Effector memory CD8-positive, alpha-beta T cell (primary cell): Measurements from ENCODE around the gene STOX2.

Source experiments
- ATAC-seq: fragments of 150-1000 bp; cut with Tn5 transposase; replicated peaks from 2 replicates; pipeline ENCODE4 v1.10.0; 2021; ENCODE audit warnings: mild to moderate bottlenecking, moderate library complexity
- DNase-seq, 3 experiments: peaks; one replicate each; pipeline ENCODE4 v3.0.0; 2021
- H3K27ac Mint-ChIP-seq, 2 donors: one replicate each; pipeline ENCODE4 v1.8.0; 2022; ENCODE audit warnings: mild to moderate bottlenecking in 2 of 2, mixed read lengths in 2 of 2, moderate library complexity in 2 of 2
- H3K27me3 Mint-ChIP-seq, 2 donors: one replicate each; pipeline ENCODE4 v1.8.0; 2022; ENCODE audit warnings: mixed read lengths in 2 of 2
- H3K36me3 Mint-ChIP-seq: one replicate; pipeline ENCODE4 v1.8.0; 2022; ENCODE audit warnings: mild to moderate bottlenecking, moderate library complexity, mixed read lengths; ENCODE audit not compliant: insufficient read depth
- H3K4me1 Mint-ChIP-seq, 2 donors: one replicate each; pipeline ENCODE4 v1.8.0; 2022; ENCODE audit warnings: low read depth in 2 of 2, mixed read lengths in 2 of 2
- H3K4me3 Mint-ChIP-seq, 2 donors: one replicate each; pipeline ENCODE4 v1.8.0; 2022; ENCODE audit warnings: mild to moderate bottlenecking in 2 of 2, mixed read lengths in 2 of 2, moderate library complexity in 2 of 2
- H3K9me3 Mint-ChIP-seq, 2 donors: one replicate each; pipeline ENCODE4 v1.8.0; 2022; ENCODE audit warnings: mixed read lengths in 2 of 2

STOX2 gene

DNA sequence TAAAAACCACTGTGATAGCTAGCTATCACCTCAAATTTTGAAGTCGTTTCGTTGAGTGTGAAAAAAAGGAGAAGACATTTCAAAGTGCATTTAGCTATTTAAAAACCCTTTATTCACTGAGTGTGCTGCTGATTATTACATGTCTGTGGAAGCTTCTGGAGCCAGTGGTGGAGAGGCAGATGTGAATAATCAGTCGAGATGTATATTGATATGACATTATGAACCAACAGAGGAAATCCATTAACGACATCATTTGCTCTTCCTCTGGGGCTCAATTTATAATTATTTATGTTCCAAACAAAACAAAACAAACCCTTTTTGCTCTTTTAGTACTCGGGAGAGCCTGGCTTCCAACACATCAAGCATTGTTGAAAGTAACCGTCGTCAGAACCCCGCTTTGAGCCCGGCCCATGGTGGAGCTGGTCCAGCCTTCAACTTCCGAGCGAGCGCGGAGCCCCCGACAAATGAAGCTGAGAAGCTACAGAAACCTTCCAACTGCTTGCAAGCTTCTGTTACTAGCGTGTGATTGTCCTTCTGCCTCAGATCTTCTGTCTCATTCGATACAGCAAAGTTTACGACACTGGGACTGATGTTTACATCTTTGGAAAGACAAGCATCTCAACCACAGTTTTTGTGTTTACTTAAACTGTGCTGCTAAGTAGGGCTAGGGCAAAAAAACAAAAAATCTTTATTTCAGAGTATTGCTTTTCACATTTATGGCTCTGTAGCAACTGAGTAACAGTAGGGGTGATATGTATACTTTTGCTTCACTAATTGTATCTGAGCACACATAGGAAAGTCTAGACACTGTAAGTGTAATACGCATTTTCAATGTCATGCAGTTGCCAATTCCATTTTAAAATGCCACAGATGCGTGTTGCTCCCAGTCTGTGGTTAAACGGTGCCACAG is 111.9 kb downstream of the STOX2 start:
- Mint-ChIP-seq H3K4me1 (no peaks in the 10 kb centered on the region), H3K9me3 (no peaks in the 10 kb centered on the region)
- DNase-seq, result no peak

GRCh38 chr4:184019076-184019475 is 114.0 kb downstream of the STOX2 start:
- H3K27ac Mint-ChIP-seq, result no peak overlapping the region
- no peak for DNase-seq
- H3K27me3 Mint-ChIP-seq, result peaks cover 17 to 22% of the 10 kb centered on the region in 2 donors
- ATAC-seq, result no peak
- no peak overlapping the region for H3K4me3 Mint-ChIP-seq
- H3K4me1 Mint-ChIP-seq, result peaks cover 0 to 2% of the 10 kb centered on the region in 2 donors
- no peaks in the 10 kb centered on the region for H3K9me3 Mint-ChIP-seq
- H3K36me3 Mint-ChIP-seq, result no peaks in the 10 kb centered on the region

More for the DNA sequence above, 111.9 kb downstream of the STOX2 start:
- H3K36me3 Mint-ChIP-seq, result no peaks in the 10 kb centered on the region
- H3K27ac Mint-ChIP-seq, result no peak overlapping the region
- H3K4me3 Mint-ChIP-seq, result no peak overlapping the region
- H3K27me3 Mint-ChIP-seq, result peaks cover 6 to 12% of the 10 kb centered on the region in 2 donors
- ATAC-seq, result no peak

GRCh38 chr4:184019667-184020623 is 114.8 kb downstream of the STOX2 start:
- peaks cover 0 to 2% of the 10 kb centered on the region in 2 donors for H3K4me1 Mint-ChIP-seq
- H3K27me3 Mint-ChIP-seq, result peaks cover 20 to 22% of the 10 kb centered on the region in 2 donors
- ATAC-seq (no peak), DNase-seq (no peak)
- H3K27ac Mint-ChIP-seq, result no peak overlapping the region
- no peaks in the 10 kb centered on the region for H3K9me3 Mint-ChIP-seq
- no peaks in the 10 kb centered on the region for H3K36me3 Mint-ChIP-seq
- H3K4me3 Mint-ChIP-seq, result no peak overlapping the region

GRCh38 chr4:184021389-184021788 is 116.3 kb downstream of the STOX2 start:
- ATAC-seq (no peak), DNase-seq (no peak)
- no peak overlapping the region for H3K27ac Mint-ChIP-seq
- H3K27me3 Mint-ChIP-seq, result peaks cover 15 to 20% of the 10 kb centered on the region in 2 donors
- no peaks in the 10 kb centered on the region for H3K9me3 Mint-ChIP-seq
- no peaks in the 10 kb centered on the region for H3K36me3 Mint-ChIP-seq
- no peak overlapping the region for H3K4me3 Mint-ChIP-seq
- H3K4me1 Mint-ChIP-seq, result peaks cover 0 to 2% of the 10 kb centered on the region in 2 donors

GRCh38 chr4:184022679-184023383 is 117.7 kb downstream of the STOX2 start:
- Mint-ChIP-seq H3K27ac (no peak overlapping the region), H3K9me3 (no peaks in the 10 kb centered on the region), H3K27me3 (peaks cover 15 to 18% of the 10 kb centered on the region in 2 donors), H3K4me1 (peaks cover 5 to 6% of the 10 kb centered on the region in 2 donors), H3K4me3 (no peak overlapping the region), H3K36me3 (no peaks in the 10 kb centered on the region)
- DNase-seq, result no peak
- no peak for ATAC-seq

- no peak overlapping the region for H3K4me3 Mint-ChIP-seq
- ATAC-seq (no peak), DNase-seq (no peak)
- H3K36me3 Mint-ChIP-seq, result no peaks in the 10 kb centered on the region
- H3K9me3 Mint-ChIP-seq, result no peaks in the 10 kb centered on the region
- no peak overlapping the region for H3K27ac Mint-ChIP-seq
- H3K27me3 Mint-ChIP-seq, result peaks cover 14 to 25% of the 10 kb centered on the region in 2 donors
- peaks cover 19 to 20% of the 10 kb centered on the region in 2 donors for H3K4me1 Mint-ChIP-seq
Observed at GRCh38 chr4:184024637-184025036, 119.5 kb downstream of the STOX2 start.

- peaks cover 33 to 36% of the 10 kb centered on the region in 2 donors for H3K27me3 Mint-ChIP-seq
- no peaks in the 10 kb centered on the region for H3K36me3 Mint-ChIP-seq
- ATAC-seq (peak; percentile 29), DNase-seq (no peak)
- H3K4me3 Mint-ChIP-seq, result peak overlapping the region; percentile 81 to 84
- peak overlapping the region; percentile 59 to 72 for H3K27ac Mint-ChIP-seq
- peaks cover 17 to 20% of the 10 kb centered on the region in 2 donors for H3K4me1 Mint-ChIP-seq
- no peaks in the 10 kb centered on the region for H3K9me3 Mint-ChIP-seq
Observed at GRCh38 chr4:184028561-184029374, 123.7 kb downstream of the STOX2 start.

DNA sequence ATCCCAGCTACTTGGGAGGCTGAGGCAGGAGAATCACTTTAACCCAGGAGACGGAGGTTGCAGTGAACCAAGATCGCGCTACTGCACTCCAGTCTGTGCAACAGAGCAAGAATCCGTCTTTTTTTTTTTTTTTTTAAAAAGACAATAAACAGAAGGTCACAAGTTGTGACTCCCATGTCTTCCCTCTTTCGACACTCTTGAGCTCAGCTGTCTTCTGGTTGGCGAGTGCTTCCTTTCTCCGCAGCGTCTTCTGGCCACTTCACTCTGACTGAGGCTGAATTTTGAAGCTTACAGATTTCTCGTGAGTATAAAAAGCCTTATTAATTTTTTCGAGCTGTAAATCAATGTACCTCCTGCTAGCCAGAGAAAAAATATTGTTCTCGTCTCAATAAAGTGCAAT is 124.9 kb downstream of the STOX2 start:
- Mint-ChIP-seq H3K9me3 (no peaks in the 10 kb centered on the region), H3K27me3 (peaks cover 40 to 49% of the 10 kb centered on the region in 2 donors), H3K4me3 (no peak overlapping the region), H3K27ac (no peak overlapping the region), H3K36me3 (no peaks in the 10 kb centered on the region), H3K4me1 (peaks cover 17 to 20% of the 10 kb centered on the region in 2 donors)
- ATAC-seq (no peak), DNase-seq (no peak)

DNA sequence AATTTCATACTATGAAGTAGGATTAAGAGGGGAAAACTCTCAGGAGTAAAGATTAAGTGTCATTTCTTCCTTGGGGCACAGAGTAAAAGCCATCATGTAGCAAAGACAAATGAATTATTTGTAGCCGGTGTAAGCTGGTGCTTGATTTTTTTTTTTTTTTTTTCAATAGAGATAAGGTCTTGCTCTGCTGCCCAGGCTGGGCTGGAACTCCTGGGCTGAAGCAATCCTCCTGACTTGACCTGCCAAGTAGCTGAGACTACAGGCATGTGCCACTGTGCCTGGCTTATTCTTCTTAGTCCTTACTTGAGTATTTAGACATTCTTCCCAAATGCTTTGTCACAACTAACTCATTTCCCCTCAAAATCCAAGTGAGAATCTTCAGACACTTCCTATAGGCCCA is 125.7 kb downstream of the STOX2 start:
- DNase-seq (no peak), ATAC-seq (no peak)
- H3K9me3 Mint-ChIP-seq, result no peaks in the 10 kb centered on the region
- no peak overlapping the region for H3K4me3 Mint-ChIP-seq
- H3K27me3 Mint-ChIP-seq, result peaks cover 47 to 56% of the 10 kb centered on the region in 2 donors
- no peak overlapping the region for H3K27ac Mint-ChIP-seq
- H3K36me3 Mint-ChIP-seq, result no peaks in the 10 kb centered on the region
- H3K4me1 Mint-ChIP-seq, result peaks cover 17 to 20% of the 10 kb centered on the region in 2 donors

DNA sequence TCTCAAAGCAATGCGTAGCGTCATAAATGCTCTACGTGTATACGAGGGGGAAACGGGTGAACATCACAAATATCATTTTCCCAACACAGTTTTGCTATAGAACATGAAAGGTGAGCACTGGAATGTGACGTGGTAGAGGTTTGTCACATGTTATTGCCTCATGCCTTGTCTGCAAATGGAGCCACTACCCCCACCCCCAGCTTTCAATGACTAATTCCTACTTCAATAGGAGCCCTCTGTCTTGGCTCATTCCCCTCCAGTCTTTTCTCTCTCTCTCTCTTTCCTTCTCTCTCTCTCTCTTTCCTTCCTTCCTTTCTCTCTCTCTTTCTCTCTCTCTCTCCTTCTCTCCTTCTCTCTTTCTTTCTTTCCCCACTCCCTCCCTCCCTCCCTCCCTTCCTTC is 127.0 kb downstream of the STOX2 start:
- no peak for DNase-seq
- ATAC-seq, result no peak
- H3K27me3 Mint-ChIP-seq, result peaks cover 52 to 57% of the 10 kb centered on the region in 2 donors

GRCh38 chr4:184039963-184040383 is 134.9 kb downstream of the STOX2 start:
- ATAC-seq (no peak), DNase-seq (no peak)
- H3K4me1 Mint-ChIP-seq, result peaks cover 0 to 4% of the 10 kb centered on the region in 2 donors
- no peak overlapping the region for H3K27ac Mint-ChIP-seq
- no peaks in the 10 kb centered on the region for H3K9me3 Mint-ChIP-seq
- H3K27me3 Mint-ChIP-seq, result peaks cover 48 to 52% of the 10 kb centered on the region in 2 donors
- no peaks in the 10 kb centered on the region for H3K36me3 Mint-ChIP-seq
- peak overlapping the region in 1 of 2 donors; percentile 35 for H3K4me3 Mint-ChIP-seq

More for the DNA sequence above, 127.0 kb downstream of the STOX2 start:
- Mint-ChIP-seq H3K9me3 (no peaks in the 10 kb centered on the region), H3K4me1 (peaks cover 17 to 20% of the 10 kb centered on the region in 2 donors), H3K4me3 (no peak overlapping the region), H3K27ac (no peak overlapping the region), H3K36me3 (no peaks in the 10 kb centered on the region)

DNA sequence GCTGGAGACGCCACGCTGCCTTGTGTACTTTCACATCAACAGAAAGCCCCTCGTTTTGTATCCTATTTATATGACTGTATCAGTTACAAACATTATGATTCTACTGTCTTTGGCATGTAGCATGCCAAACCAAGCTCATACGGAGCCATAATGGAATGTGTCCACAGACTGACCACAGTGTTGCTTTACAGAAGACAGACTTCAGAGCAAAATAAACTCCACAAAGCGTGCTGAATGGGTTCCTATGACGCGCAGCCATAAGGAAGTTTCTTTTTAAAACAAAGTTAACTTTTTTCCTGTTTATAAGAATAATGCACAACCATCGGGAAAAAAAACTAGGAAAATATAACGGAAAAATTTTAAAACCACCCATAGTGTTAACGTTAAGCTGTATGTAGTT is 136.0 kb downstream of the STOX2 start:
- Mint-ChIP-seq H3K36me3 (no peaks in the 10 kb centered on the region), H3K27ac (no peak overlapping the region), H3K4me1 (peaks cover 0 to 4% of the 10 kb centered on the region in 2 donors), H3K4me3 (no peak overlapping the region), H3K27me3 (peaks cover 43% of the 10 kb centered on the region in 2 donors), H3K9me3 (no peaks in the 10 kb centered on the region)
- ATAC-seq (no peak), DNase-seq (no peak)
